ENCODE data around the gene ROBO1. TPM values are rescaled to one million over a fixed set of nuclear protein-coding genes. Genes with fewer than 3 reads are reported as not detected.

The ROBO1 gene
- total RNA-seq, 1 donor from 2014 or later, result 73.8 TPM

DNA sequence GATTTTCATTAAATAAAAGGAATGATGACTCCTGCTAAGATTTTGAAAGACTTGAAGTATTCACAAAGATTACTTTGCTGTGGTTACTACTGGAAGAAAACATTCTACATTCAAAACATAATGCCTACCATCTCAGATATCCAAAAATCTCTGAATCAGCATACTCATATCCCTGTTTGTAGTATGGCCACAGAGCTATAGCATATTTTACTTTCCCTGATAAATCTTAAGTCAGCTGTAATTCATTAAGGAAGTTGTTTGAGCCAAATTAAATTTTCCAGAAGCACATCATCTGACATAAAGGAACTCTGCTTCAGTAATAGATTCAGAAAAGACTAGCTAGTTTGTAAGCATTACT lies 942.0 kb downstream of the ROBO1 start:
- Mint-ChIP-seq H3K4me3 (ENCODE audit: unreplicated experiment) (no peak overlapping the region), H3K36me3 (ENCODE audit: unreplicated experiment) (no peaks in the 10 kb centered on the region), H3K9me3 (ENCODE audit: unreplicated experiment) (no peaks in the 10 kb centered on the region), H3K4me1 (ENCODE audit: unreplicated experiment) (peaks cover 18% of the 10 kb centered on the region), H3K27me3 (ENCODE audit: unreplicated experiment) (no peaks in the 10 kb centered on the region), H3K27ac (ENCODE audit: unreplicated experiment) (no peak overlapping the region)
- TF ChIP-seq, protein P1, sequence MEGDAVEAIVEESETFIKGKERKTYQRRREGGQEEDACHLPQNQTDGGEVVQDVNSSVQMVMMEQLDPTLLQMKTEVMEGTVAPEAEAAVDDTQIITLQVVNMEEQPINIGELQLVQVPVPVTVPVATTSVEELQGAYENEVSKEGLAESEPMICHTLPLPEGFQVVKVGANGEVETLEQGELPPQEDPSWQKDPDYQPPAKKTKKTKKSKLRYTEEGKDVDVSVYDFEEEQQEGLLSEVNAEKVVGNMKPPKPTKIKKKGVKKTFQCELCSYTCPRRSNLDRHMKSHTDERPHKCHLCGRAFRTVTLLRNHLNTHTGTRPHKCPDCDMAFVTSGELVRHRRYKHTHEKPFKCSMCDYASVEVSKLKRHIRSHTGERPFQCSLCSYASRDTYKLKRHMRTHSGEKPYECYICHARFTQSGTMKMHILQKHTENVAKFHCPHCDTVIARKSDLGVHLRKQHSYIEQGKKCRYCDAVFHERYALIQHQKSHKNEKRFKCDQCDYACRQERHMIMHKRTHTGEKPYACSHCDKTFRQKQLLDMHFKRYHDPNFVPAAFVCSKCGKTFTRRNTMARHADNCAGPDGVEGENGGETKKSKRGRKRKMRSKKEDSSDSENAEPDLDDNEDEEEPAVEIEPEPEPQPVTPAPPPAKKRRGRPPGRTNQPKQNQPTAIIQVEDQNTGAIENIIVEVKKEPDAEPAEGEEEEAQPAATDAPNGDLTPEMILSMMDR (IDR thresholded peaks at IDR 0.05), result no peak
- no peak for DNase-seq (ENCODE audit: extremely low spot score, unreplicated experiment)

DNA sequence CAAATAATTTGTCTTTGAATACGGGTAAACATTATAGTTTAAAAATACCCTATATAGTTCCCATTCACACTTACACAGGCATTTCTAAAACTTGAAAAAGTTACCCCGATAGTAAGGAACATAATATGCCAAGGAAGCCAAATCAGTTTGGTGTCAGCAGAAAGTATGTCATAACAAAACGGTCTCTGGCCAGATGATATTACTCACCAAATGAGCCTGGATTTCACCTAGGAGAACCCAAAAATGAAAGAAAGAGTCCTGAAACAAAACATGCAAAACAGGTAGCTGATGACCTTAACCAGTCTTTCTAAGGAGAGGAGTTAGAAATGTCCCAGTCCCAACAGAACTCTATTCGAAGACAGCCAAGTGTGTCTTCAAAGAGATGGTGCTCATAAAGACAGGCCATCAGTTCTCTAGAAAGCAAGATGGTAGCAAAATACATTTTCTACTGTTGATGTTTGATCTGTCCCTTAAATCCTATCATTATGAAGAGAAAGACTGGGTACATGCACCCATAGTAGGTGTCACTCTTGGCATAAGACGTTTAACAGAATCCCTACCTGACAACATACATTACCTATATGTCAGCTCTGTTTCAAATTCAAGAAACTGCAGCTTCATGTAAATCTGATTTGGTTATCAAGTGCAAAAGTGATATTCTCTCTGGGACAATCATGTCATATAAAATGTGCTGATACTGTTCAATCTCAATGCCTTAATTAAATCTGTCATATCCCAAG lies 942.5 kb downstream of the ROBO1 start:
- Mint-ChIP-seq H3K9me3 (ENCODE audit: unreplicated experiment) (no peaks in the 10 kb centered on the region), H3K36me3 (ENCODE audit: unreplicated experiment) (no peaks in the 10 kb centered on the region), H3K27ac (ENCODE audit: unreplicated experiment) (no peak overlapping the region), H3K4me3 (ENCODE audit: unreplicated experiment) (no peak overlapping the region), H3K4me1 (ENCODE audit: unreplicated experiment) (peaks cover 18% of the 10 kb centered on the region), H3K27me3 (ENCODE audit: unreplicated experiment) (no peaks in the 10 kb centered on the region)
- TF ChIP-seq, protein P1 (IDR thresholded peaks at IDR 0.05), result no peak
- DNase-seq (ENCODE audit: extremely low spot score, unreplicated experiment), result no peak

DNA sequence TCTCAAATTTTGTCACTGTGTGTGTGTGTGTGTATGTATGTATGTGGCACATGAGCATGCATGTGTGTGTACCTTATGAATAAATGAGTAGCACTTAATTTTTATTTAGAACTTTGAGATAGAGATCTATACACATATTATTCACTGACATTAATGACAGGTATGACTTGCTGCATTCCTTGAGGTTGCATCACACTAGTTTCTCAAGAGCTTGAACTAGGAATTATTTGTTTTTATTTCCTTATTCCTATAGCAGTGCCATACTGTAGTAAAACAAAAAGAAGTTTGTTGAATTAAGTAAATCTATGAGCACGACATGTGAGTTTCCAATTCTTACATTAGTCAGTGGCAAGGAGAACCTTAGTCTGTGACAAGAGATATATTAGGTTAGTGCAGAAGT lies 943.9 kb downstream of the ROBO1 start:
- Mint-ChIP-seq H3K27me3 (ENCODE audit: unreplicated experiment) (no peaks in the 10 kb centered on the region), H3K36me3 (ENCODE audit: unreplicated experiment) (peaks cover 2% of the 10 kb centered on the region), H3K9me3 (ENCODE audit: unreplicated experiment) (peaks cover 7% of the 10 kb centered on the region), H3K27ac (ENCODE audit: unreplicated experiment) (no peak overlapping the region), H3K4me3 (ENCODE audit: unreplicated experiment) (no peak overlapping the region), H3K4me1 (ENCODE audit: unreplicated experiment) (peaks cover 18% of the 10 kb centered on the region)
- DNase-seq (ENCODE audit: extremely low spot score, unreplicated experiment), result no peak
- TF ChIP-seq, protein P1 (IDR thresholded peaks at IDR 0.05), result no peak

DNA sequence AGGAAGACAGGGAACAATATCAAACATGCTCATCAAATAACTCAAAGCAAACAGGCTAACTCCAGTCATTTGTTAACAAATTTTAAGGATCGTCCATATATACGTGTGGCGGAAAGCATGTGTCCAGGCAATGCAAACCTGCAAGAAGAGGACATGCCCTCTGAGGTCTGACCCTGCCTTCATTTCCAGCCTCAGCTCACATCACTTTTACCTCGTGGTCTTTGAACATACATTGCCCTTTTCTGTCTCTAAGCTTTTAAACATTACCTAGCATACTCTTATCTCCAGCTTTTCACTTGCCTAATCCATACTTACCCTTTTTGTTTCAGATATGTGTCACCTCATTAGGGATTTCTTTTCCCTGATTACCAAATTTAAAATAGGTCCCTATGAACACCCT lies 944.4 kb downstream of the ROBO1 start:
- H3K9me3 Mint-ChIP-seq (ENCODE audit: unreplicated experiment), result peaks cover 10% of the 10 kb centered on the region
- DNase-seq (ENCODE audit: extremely low spot score, unreplicated experiment), result no peak
- TF ChIP-seq, protein P1 (IDR thresholded peaks at IDR 0.05), result no peak
- peaks cover 18% of the 10 kb centered on the region for H3K4me1 Mint-ChIP-seq (ENCODE audit: unreplicated experiment)
- no peak overlapping the region for H3K4me3 Mint-ChIP-seq (ENCODE audit: unreplicated experiment)
- H3K27me3 Mint-ChIP-seq (ENCODE audit: unreplicated experiment), result no peaks in the 10 kb centered on the region
- peaks cover 3% of the 10 kb centered on the region for H3K36me3 Mint-ChIP-seq (ENCODE audit: unreplicated experiment)
- H3K27ac Mint-ChIP-seq (ENCODE audit: unreplicated experiment), result no peak overlapping the region

DNA sequence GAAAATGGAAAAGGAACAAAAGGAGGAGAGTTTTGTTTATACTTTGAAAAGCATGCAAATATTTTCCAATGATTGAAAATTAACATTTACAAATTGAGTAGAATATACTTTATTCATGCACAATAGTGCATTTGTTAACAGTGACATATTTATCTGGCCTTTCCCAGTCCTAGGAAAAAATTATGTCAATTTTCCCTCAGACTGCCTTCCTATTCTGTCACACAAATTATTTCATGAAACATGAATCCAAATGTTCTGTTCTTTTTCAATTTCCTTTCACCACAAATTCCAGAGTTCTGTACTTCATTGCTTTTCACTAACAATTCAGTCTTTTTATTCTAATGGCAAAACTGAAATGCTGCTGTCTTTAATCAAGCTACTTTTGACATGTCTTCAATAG lies 945.1 kb downstream of the ROBO1 start:
- DNase-seq (ENCODE audit: extremely low spot score, unreplicated experiment), result no peak
- H3K27ac Mint-ChIP-seq (ENCODE audit: unreplicated experiment), result no peak overlapping the region

More for the DNA sequence above, 945.1 kb downstream of the ROBO1 start:
- peaks cover 3% of the 10 kb centered on the region for H3K36me3 Mint-ChIP-seq (ENCODE audit: unreplicated experiment)
- no peaks in the 10 kb centered on the region for H3K27me3 Mint-ChIP-seq (ENCODE audit: unreplicated experiment)
- TF ChIP-seq, protein P1 (IDR thresholded peaks at IDR 0.05), result no peak
- no peak overlapping the region for H3K4me3 Mint-ChIP-seq (ENCODE audit: unreplicated experiment)
- H3K4me1 Mint-ChIP-seq (ENCODE audit: unreplicated experiment), result peaks cover 18% of the 10 kb centered on the region
- H3K9me3 Mint-ChIP-seq (ENCODE audit: unreplicated experiment), result peaks cover 10% of the 10 kb centered on the region

Measured in osteocyte (in vitro differentiated cells).